H4 (cell line): ENCODE results near the gene KRTAP4-8. TPM values are rescaled to one million over a fixed set of nuclear protein-coding genes. Genes with fewer than 3 reads are reported as not detected.
"Not testable (repeated sequence)": the region's sequence is repeated elsewhere in the genome, so short reads cannot be mapped to it uniquely, and the experiment has no call there.

ENCODE experiments used
- DNase-seq: peaks from one replicate; pipeline ENCODE4 v3.0.0-alpha.2; 2015; ENCODE audit warnings: low spot score
- total RNA-seq: library from RNA; depleted of rRNA; stranded (reverse); fragments of >200 nt; shearing (Covaris generic); gene quantifications from 2 replicates; pipeline ENCODE4 v1.2.3, GENCODE V29; 2014; rRNA removed

Gene KRTAP4-8
- total RNA-seq, 1 experiment from 2014 or later = not detected

DNA sequence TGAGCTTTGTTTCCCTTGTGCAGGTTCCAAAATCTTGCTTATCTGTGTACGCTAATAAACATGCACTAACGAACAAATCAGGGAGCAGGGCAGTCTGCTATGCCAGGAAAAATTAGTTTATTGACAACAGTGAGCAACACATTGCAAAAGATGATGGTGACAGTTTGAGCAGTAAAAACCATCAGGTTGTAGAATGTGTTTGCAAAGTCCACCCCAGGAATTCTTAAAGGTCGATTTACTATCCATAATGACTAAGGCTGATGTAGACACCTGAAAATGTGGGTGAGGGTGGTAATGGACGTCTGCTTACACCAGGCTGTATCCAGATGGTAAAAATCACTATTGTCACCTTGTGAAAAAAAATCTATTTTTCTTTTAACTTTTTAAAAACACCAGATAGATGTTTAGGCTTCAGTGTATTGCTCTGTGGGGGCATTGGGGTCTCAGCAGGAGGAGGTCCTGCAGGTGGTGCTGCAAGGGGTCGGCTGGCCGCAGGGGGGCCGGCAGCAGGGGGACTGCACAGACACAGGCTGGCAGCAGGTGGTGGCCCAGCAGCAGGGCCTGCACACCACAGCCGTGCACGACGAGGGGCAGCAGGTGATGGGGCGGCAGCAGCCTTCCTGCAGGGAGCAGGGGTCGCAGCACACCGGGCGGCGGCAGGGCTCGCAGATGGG, 32.8 kb downstream of the KRTAP4-8 start:
- DNase-seq = not testable (repeated sequence)

GRCh38 chr17:41064301-41064700, 33.6 kb downstream of the KRTAP4-8 start:
- no peak for DNase-seq

GRCh38 chr17:41063449-41063848, 34.5 kb downstream of the KRTAP4-8 start:
- DNase-seq = no peak

- DNase-seq = peak; percentile 56
Measured at GRCh38 chr17:41061964-41062363, 36.0 kb downstream of the KRTAP4-8 start.

GRCh38 chr17:41060052-41060604, 37.8 kb downstream of the KRTAP4-8 start, which contains the start of gene KRTAP2-3:
Gene KRTAP2-3, minus strand, starts transcription at chr17:41060114. Its CDS starts 64 bp downstream, at chr17:41060050.
- peak; percentile 79 for DNase-seq

GRCh38 chr17:41059276-41060051, 38.5 kb downstream of the KRTAP4-8 start:
- peak; percentile 23 for DNase-seq

DNA sequence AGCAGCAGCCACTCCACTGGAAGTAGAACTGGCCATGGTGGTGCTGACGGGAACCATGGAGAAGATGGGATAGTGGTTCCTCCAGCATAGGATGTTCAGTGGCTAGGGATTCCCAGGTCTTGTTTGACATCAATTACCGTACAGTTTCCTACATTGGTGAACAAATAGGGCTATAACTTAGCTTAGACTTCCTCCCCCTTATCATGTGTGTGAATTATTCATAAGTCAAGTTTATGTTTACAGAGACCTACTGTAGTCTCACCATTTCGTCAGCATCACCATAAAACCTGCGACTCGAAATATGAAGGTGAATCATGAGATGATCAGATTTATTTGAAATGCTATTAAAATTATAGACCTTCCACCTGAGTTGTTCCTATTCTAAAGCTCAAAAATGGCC, 39.2 kb downstream of the KRTAP4-8 start:
- no peak for DNase-seq

GRCh38 chr17:41057547-41057946, 40.4 kb downstream of the KRTAP4-8 start:
- no peak for DNase-seq

GRCh38 chr17:41055130-41055529, 42.8 kb downstream of the KRTAP4-8 start, which contains the start of gene KRTAP2-2:
Gene KRTAP2-2, minus strand, starts transcription at chr17:41055230. Its CDS starts 19 bp downstream, at chr17:41055211.
- not testable (repeated sequence) for DNase-seq

DNA sequence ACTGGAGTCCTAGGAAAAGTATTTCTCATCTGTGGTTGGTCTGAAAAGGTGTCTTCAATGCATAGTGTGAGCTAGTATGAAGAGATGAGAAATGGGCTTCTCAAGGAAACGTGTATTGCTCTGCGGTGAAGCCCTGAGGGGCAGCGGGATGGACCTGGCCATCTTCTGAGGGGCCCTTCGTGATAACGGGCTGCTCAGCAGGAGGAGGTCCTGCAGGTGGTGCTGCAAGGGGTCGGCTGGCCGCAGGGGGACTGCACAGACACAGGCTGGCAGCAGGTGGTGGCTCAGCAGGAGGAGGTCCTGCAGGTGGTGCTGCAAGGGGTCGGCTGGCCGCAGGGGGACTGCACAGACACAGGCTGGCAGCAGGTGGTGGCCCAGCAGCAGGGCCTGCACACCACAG, 43.4 kb downstream of the KRTAP4-8 start:
- not testable (repeated sequence) for DNase-seq

- DNase-seq = no peak
Measured at GRCh38 chr17:41054025-41054424, 43.9 kb downstream of the KRTAP4-8 start.

DNA sequence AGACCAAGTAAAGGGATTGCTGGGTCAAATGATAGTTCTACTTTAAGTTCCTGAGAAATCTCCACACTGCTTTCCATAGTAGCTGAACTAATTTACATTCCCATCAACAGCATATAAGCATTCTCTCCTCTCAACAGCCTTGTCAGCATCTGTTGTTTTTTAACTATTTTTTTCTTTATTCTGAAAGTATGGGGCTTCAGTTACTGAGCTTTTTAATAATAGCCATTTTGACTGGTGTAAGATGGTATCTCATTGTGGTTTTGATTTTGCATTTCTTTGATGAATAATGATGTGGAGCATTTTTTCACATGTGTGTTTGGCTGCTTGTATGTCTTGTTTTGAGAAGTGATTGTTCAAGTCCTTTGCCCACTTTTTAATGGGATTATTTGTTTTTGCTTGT, 45.4 kb downstream of the KRTAP4-8 start:
- no peak for DNase-seq

DNA sequence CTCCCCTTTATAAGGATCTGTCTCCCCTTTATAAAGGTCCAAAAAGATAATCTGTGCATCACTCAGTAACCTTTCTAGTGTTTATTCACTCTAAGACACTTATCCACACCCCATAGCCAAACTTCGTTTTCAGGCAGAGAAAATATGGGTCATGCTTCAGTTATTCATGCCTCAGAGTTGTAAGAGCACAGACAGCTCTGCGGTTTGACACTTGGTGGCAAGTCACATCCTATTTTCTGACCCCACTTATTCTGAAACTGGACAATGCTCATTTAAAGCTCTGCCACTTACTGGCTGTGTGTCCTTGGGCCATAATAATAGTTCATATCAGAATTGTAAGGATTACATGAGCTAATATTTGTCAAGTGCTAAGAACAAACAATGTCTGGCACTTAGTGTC, 48.8 kb downstream of the KRTAP4-8 start:
- DNase-seq = no peak

- DNase-seq = no peak
Measured at GRCh38 chr17:41048441-41048840, 49.5 kb downstream of the KRTAP4-8 start.

Other genes with a start within 250 kb of the KRTAP4-8 start
- not detected in 2 replicates for gene KRT12, start 230.9 kb downstream of the KRTAP4-8 start, total RNA-seq
- not detected in 2 replicates for gene KRT20, start 212.9 kb downstream of the KRTAP4-8 start, total RNA-seq
- not detected in 2 replicates for gene KRT23, start 160.5 kb downstream of the KRTAP4-8 start, total RNA-seq
- 0.18 TPM in 1 of 2 replicates, not detected in the other for gene KRT39, start 131.2 kb downstream of the KRTAP4-8 start, total RNA-seq
- not detected in 2 replicates for gene KRT40, start 113.8 kb downstream of the KRTAP4-8 start, total RNA-seq
- not detected in 2 replicates for gene KRTAP3-3, start 104.0 kb downstream of the KRTAP4-8 start, total RNA-seq
- gene KRTAP3-2, start 98.2 kb downstream of the KRTAP4-8 start, total RNA-seq = not detected in 2 replicates
- not detected in 2 replicates for gene KRTAP3-1, start 89.0 kb downstream of the KRTAP4-8 start, total RNA-seq
- gene KRTAP1-5, start 70.9 kb downstream of the KRTAP4-8 start, total RNA-seq = 0.27 TPM in 1 of 2 replicates, not detected in the other
- gene KRTAP1-4, start 67.9 kb downstream of the KRTAP4-8 start, total RNA-seq = not detected in 2 replicates
- not detected in 2 replicates for gene KRTAP1-3, start 63.3 kb downstream of the KRTAP4-8 start, total RNA-seq
- not detected in 2 replicates for gene KRTAP1-1, start 56.7 kb downstream of the KRTAP4-8 start, total RNA-seq
- not detected in 2 replicates for gene KRTAP2-1, start 50.8 kb downstream of the KRTAP4-8 start, total RNA-seq
- not detected in 2 replicates for gene KRTAP2-2, start 42.9 kb downstream of the KRTAP4-8 start, total RNA-seq
- 0.21 TPM in 1 of 2 replicates, not detected in the other for gene KRTAP2-3, start 38.0 kb downstream of the KRTAP4-8 start, total RNA-seq
- not detected in 2 replicates for gene KRTAP2-4, start 32.3 kb downstream of the KRTAP4-8 start, total RNA-seq
- not detected in 2 replicates for gene KRTAP4-7, start 14.0 kb downstream of the KRTAP4-8 start, total RNA-seq
- not detected in 2 replicates for gene KRTAP4-16, start 4.1 kb upstream of the KRTAP4-8 start, total RNA-seq
- not detected in 2 replicates for gene KRTAP4-9, start 7.2 kb upstream of the KRTAP4-8 start, total RNA-seq
- not detected in 2 replicates for gene KRTAP4-11, start 20.2 kb upstream of the KRTAP4-8 start, total RNA-seq
- not detected in 2 replicates for gene KRTAP4-12, start 26.0 kb upstream of the KRTAP4-8 start, total RNA-seq
- gene KRTAP4-6, start 42.4 kb upstream of the KRTAP4-8 start, total RNA-seq = not detected in 2 replicates
- not detected in 2 replicates for gene KRTAP4-5, start 51.7 kb upstream of the KRTAP4-8 start, total RNA-seq
- not detected in 2 replicates for gene KRTAP4-4, start 62.6 kb upstream of the KRTAP4-8 start, total RNA-seq
- gene KRTAP4-3, start 70.1 kb upstream of the KRTAP4-8 start, total RNA-seq = not detected in 2 replicates
- not detected in 2 replicates for gene KRTAP4-2, start 80.1 kb upstream of the KRTAP4-8 start, total RNA-seq
- gene KRTAP4-1, start 86.8 kb upstream of the KRTAP4-8 start, total RNA-seq = not detected in 2 replicates
- not detected in 2 replicates for gene KRTAP9-1, start 91.7 kb upstream of the KRTAP4-8 start, total RNA-seq
- not detected in 2 replicates for gene KRTAP9-2, start 128.5 kb upstream of the KRTAP4-8 start, total RNA-seq
- not detected in 2 replicates for gene KRTAP9-3, start 134.3 kb upstream of the KRTAP4-8 start, total RNA-seq
- not detected in 2 replicates for gene KRTAP9-8, start 139.9 kb upstream of the KRTAP4-8 start, total RNA-seq
- not detected in 2 replicates for gene KRTAP9-4, start 151.5 kb upstream of the KRTAP4-8 start, total RNA-seq
- not detected in 2 replicates for gene KRTAP9-9, start 157.2 kb upstream of the KRTAP4-8 start, total RNA-seq
- gene KRTAP9-6, start 167.2 kb upstream of the KRTAP4-8 start, total RNA-seq = not detected in 2 replicates
- not detected in 2 replicates for gene KRTAP9-7, start 177.6 kb upstream of the KRTAP4-8 start, total RNA-seq
- gene KRTAP29-1, start 204.7 kb upstream of the KRTAP4-8 start, total RNA-seq = not detected in 2 replicates
- gene KRTAP16-1, start 211.2 kb upstream of the KRTAP4-8 start, total RNA-seq = not detected in 2 replicates
- gene KRTAP17-1, start 217.6 kb upstream of the KRTAP4-8 start, total RNA-seq = not detected in 2 replicates